Umbilical cord (tissue), 2 donors: ENCODE measurements around the gene OR7A5. TPM values are rescaled to one million over a fixed set of nuclear protein-coding genes. Genes with fewer than 3 reads are reported as not detected.
"Not testable (repeated sequence)": the region's sequence is repeated elsewhere in the genome, so short reads cannot be mapped to it uniquely, and the experiment has no call there.

ENCODE experiments used
- DNase-seq: peaks from one replicate; pipeline ENCODE4 v3.0.0-alpha.2; 2015; ENCODE audit warnings: low spot score
- total RNA-seq: library from RNA; depleted of rRNA; stranded (reverse); fragments of >200 nt; gene quantifications from one replicate; pipeline ENCODE4 v1.2.3, GENCODE V29; 2014; ENCODE audit warnings: low replicate concordance; ENCODE audit not compliant: insufficient read depth

OR7A5 gene
- total RNA-seq = 9.1 TPM

GRCh38 chr19:14835011-14835410 lies at the start of gene OR7A5, which contains the start of gene OR7C1:
OR7A5 (minus strand) TSS chr19:14835185; CDS start chr19:14828241, 6,944 bp downstream.
OR7C1 (minus strand) TSS chr19:14835185; CDS start chr19:14800136, 35,049 bp downstream.
- DNase-seq = peak; percentile 76

- peak; percentile 17 for DNase-seq
Observed at GRCh38 chr19:14871619-14872230, 36.7 kb upstream of the OR7A5 start.

- no peak for DNase-seq
Observed at GRCh38 chr19:14868497-14868896, 33.5 kb upstream of the OR7A5 start.

DNA sequence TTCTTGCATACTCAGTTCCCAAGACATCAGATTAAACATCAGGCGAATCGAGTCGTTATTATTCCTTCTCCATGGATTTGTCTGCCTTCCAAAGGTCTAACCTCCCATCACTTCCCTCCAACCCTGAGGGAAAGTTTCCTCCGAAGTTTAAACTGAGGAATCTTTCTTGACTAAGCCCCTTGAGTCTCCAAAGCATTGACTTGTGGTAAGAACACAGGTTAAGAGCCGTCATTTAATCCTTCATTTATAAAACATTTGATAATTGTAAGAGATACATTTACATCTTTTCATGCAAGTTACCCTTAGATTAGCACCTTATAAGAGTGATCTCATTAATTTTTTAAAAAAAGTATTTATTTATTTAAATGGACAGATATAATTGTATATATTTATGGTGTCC lies 13.8 kb upstream of the OR7A5 start, which contains the start of gene OR7A10:
TSS of gene OR7A10 (minus strand) at position 101 of the 400 bp plus-strand sequence. CDS start 7,045 bp downstream, outside the sequence.
- DNase-seq = no peak

- peak; percentile 76 for DNase-seq
Observed at GRCh38 chr19:14843578-14843977, 8.6 kb upstream of the OR7A5 start.

GRCh38 chr19:14843169-14843568 lies 8.2 kb upstream of the OR7A5 start:
- DNase-seq = no peak

GRCh38 chr19:14840206-14840605 lies 5.2 kb upstream of the OR7A5 start:
- DNase-seq = no peak

DNA sequence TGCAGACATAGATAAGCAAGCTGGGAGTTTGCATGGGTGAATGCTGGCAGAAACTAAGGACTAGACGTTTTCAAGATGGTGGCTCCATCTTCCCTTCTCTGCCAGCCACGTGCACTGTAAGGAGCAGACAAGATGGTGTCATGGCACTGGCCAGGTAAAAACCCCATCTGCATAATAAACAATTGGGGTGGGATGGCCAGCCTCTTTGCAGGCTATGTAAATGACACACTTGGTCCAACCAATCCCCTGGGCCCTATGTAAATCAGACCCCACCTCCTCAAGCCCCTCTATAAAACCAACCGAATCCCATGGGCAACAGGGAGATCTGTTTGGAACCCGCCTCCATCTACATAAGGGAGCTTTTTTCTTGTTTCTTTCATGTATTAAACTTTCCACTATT lies 2.4 kb upstream of the OR7A5 start:
- no peak for DNase-seq

DNA sequence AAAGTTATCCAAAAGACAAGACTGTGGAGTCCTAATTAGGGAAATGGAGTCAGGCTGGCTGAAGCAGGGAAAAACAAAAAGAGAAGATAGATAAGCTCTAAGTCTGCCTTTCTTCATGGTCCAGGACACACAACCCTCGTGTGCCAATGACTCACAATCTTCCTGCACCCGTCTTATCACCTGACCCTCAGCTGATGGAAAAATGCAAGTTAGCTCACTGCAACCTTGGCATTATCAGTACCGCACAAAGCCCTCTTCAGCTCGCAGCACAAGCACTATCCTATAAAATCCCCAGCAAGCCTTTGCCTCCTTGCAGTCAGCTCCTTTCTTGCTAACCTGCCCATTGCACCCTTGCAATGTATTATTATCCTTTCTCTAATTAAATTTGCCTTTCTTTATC lies 4.3 kb downstream of the OR7A5 start:
- DNase-seq = no peak

- DNase-seq = no peak
Observed at GRCh38 chr19:14826006-14826405, 9.0 kb downstream of the OR7A5 start.

DNA sequence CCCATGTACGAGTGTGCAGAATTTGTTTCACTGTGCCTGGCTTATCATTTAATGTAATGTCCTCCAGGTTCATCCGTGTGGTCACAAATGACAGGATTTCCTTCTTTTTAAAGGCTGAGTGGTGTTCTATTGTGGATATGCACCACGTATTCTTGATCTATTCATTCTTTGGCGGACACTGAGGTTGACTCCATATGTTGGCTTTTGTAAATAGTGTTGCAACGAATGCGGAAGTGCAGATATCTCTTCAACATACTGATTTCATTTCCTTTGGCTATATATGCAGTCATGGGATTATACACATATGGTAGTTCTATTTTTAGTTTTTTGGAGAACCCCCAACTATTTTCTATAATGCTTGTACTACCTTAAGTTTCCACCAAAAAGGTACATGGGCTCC lies 13.0 kb downstream of the OR7A5 start:
- no peak for DNase-seq

DNA sequence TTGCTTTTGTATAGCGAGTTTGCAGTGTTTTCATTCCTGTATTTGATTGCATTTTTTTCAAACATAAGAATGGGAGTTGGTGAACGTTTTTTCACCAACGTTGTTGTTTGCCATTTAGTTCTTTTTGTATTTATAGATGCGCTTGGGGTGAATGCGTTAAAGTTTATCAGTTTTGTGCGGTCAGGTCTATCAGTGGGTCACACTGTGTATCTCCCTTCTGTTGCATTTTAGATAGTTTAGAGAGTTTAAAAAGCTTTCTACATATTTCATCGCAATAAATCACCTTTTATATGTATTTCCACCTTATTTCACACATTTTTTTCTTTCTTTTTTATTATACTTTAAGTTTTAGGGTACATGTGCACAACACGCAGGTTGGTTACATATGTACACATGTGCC lies 16.4 kb downstream of the OR7A5 start:
- no peak for DNase-seq

DNA sequence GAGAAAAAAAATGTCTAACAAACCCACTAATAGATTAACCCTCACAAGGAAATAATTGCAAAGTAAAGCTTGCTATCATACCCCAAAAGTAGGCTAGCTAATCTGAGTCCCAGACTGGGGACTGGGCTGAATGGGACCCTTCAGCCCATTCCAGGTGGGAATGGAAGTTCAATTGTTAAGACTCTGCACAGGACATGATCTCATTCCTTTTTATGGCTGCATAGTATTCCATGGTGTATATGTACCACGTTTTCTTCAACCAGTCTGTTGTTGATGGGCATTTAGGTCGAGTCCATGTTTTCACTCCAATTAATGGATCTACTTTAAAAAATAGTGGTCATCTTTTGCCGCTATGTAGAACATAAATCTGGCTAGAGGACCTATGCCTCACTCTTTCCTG lies 17.9 kb downstream of the OR7A5 start:
- no peak for DNase-seq

DNA sequence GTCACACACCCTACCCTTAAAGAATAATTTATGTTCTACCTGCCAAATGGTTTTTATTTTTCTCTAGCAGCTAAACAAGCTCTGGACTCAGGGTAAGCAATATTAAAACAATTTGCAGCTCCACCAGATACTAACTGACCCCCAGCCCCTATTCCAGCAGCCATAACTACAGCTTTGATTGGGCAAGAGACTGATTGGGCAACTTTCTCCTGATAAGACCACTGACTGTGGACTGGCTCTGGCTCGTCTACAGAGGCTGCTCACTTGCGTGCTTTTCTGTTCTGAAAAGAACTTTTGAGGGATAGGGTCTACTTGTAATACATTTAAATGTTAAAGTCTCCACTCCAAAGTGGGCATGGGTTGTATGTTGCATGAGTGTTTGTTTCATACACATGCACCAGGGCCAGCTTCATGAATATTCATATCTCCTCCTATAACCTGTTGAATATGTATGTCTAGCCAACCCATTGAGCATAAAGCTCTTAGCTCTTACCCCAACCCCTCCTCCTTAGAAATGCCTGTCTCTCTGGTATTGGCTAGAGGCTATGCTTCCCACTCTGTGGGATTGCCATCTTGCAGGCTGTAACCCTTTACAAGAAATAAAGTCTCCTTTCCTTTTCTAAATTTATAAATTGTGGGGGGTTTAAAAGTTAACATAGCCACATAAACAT lies 19.9 kb downstream of the OR7A5 start:
- no peak for DNase-seq

DNA sequence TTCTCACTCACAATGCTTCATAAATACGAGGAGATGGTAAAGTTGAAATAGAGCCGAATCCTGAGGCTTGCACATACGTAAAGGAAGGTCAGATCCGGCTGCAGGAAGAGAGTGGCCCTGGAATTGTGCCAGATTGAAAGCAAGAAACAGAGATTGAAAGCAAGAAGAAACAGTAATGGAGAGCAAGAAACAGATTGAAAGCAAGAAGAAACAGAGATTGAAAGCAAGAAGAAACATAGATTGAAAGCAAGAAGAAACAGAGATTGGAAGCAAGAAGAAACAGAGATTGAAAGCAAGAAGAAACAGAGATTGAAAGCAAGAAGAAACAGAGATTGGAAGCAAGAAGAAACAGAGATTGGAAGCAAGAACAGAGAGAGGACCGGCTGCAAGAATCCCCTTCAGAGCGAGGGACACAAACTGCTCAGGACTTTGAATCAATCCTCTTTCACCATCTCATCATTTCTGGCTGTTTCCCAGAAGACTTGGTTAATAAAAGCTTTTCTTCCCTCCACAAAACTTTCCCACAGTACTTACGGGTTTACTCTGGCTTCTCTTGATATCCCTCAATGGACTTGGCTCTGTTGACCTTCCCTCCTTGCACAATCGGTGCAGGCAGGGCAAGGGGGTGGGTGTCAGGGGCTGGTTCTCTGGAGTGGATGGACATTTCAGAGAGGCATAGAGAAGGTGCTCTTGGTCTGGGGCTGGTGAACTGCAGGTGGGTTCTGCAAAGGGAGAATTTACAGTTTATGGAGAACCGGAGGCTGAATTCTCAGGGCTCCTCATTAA lies 25.5 kb downstream of the OR7A5 start:
- DNase-seq = no peak

- no peak for DNase-seq
Observed at GRCh38 chr19:14804765-14805164, 30.2 kb downstream of the OR7A5 start.

GRCh38 chr19:14798760-14799159 lies 36.2 kb downstream of the OR7A5 start:
- no peak for DNase-seq

GRCh38 chr19:14796021-14796420 lies 39.0 kb downstream of the OR7A5 start:
- no peak for DNase-seq

GRCh38 chr19:14795078-14795721 lies 39.8 kb downstream of the OR7A5 start:
- no peak for DNase-seq

DNA sequence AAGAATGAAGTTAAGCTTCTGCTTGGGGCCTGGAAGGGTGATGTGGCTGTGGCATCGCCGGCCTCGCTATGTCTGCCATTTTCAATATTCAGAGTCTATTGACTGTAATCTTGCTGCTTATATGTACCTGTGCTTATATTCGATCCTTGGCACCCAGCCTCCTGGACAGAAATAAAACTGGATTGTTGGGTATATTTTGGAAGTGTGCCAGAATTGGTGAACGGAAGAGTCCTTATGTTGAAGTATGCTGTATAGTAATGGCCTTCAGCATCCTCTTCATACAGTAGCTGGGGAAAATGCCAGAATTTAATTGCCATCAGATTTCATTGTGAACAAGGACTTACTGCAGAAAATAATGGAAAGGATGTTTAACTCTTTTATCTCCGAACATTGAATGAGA lies 42.7 kb downstream of the OR7A5 start:
- DNase-seq = not testable (repeated sequence)

DNA sequence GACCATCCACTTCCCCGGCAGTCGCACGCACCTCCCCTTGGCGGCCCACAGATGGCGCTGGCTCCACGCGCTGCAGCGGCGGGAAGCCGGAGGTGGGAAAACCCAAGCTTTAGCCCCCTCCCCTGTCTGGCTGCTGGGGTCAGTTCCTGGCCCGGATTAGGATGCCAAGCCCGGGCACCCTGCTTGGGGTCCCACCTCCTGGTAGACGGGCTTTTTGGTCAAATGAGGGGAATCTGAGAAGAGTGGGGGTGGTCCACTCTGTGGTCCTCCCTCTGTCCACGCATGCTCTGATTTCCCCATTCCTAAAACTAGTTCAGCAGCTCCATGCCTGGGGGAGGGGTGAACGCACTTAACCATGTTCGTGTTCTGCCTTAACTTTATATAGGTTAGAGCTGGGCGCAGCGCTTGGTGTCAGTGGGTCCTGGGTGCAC lies 48.5 kb downstream of the OR7A5 start:
- DNase-seq = peak; percentile 38
